GM12874 (cell line): ENCODE measurements around the gene DHRS13.
A peak's percentile ranks its signal among the peaks of the same experiment; 100 is the strongest.

Source experiments
- CTCF ChIP-seq: IDR thresholded peaks from 2 replicates; pipeline ENCODE4 v1.5.1; 2011; ENCODE audit warnings: low read depth, mild to moderate bottlenecking, control low read depth, low read length, moderate library complexity; ENCODE audit not compliant: insufficient read depth

DHRS13 gene

DNA sequence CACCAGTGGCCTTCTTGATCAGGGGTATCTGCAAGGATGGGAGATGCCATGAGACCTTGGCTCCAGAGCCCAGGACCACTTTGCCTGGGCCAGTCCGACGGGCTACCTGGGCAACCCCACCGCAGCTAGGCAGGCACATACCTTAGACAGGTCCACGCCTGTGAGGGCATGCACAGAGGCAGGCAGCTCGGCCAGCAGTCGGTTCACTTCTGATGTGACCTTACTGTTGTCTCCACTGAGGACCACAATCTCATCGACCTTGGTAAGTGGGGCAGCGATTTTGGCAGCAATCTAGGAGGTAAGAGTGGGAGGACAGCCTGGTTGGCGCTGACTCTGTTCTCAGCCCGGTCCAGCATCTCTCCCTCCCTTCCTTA is 22.3 kb downstream of the DHRS13 start:
- TF ChIP-seq CTCF: no peak

DNA sequence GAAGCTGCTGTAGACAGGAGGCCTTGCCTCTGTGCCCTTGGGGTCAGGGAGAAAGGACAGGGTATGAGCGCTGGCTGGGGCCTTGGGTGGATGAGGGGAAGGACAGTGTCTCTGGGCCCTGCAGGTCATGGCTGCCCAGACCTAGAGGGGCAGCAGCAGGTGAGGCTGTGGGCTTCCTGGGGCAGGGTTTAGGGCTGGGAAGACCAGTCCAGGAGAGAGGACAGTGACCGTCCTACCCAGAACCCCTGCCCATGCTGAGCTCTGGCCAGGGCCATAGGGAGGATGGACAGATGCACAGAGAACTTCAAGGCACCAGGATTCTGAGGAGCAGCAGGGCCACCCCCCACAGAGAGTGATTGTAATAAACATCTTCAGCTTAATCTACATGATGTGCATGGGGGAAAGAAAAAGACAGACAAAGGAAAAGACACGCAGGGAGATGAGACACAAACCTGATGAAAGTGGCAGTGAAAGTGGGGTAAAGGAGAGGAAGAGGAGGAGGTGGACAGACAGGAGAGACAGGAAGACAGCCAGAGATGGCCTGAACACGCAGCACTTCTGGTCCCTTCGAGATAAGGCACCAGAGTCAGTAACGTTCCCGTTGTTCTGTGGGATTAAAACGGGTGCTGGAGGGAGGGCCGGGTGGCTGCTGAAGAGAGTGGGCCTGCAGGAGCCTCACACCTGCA is 22.9 kb downstream of the DHRS13 start:
- no peak for TF ChIP-seq CTCF

DNA sequence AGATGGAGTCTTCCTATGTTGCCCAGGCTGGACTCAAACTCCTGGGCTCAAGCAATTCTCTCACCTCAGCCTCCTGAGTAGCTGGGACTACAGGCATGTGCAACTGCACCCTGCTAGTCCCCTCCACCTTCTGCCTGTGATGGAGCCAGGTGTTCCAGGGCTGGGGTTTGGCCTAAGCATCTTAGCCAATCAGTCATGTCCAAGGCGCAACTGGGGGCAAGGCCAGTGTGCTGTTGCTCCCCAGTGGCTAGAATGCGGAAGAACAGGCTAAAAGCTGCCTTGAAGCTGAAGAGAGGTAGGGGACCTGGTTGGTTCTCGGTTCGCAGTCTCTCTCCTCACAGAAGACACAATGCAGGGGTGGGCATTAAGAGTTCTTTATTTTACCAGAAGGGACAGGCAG is 23.9 kb downstream of the DHRS13 start:
- TF ChIP-seq CTCF: peak; percentile 36; the same call in 1 of the 2 replicates

- no peak for TF ChIP-seq CTCF
Measured at GRCh38 chr17:28878158-28878910, 24.5 kb downstream of the DHRS13 start.

GRCh38 chr17:28875848-28876550 is 26.9 kb downstream of the DHRS13 start:
- TF ChIP-seq CTCF: no peak

DNA sequence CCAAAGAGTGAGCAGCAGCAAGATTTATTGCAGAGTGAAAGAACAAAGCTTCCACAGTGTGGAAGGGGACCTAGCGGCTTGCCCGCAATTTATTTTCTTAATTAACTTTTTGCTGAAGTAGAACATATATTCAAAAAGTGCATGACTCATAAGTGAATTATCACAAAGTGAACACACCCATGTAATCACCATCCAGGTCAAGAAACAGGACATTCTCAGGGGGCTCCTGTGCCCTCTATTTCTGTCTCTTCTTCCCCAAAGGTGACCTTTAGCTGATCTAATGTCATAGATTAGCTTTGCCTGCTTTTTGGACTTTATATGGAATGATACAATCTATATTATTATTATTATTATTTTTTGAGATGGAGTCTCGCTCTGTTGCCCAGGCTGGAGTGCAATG is 28.1 kb downstream of the DHRS13 start:
- no peak for TF ChIP-seq CTCF

GRCh38 chr17:28873839-28874238 is 29.0 kb downstream of the DHRS13 start:
- no peak for TF ChIP-seq CTCF
